CD14-positive monocyte (primary cell): Measurements from ENCODE around the gene MAP3K7CL. TPM values are rescaled to one million over a fixed set of nuclear protein-coding genes. Genes with fewer than 3 reads are reported as not detected.

Experiments
- DNase-seq, 3 donors: peaks; one replicate each; pipeline ENCODE4 v3.0.0-alpha.2; 2011 to 2022
- H2AFZ ChIP-seq: 2 replicates; pipeline ENCODE4 v1.6.0; 2012; ENCODE audit warnings: mild to moderate bottlenecking, low read depth, low read length, inconsistent platforms; ENCODE audit not compliant: insufficient read depth, poor library complexity, severe bottlenecking
- H3K27ac ChIP-seq, 2 donors: 1 replicate in 1 of 2; 2 replicates in 1 of 2; pipeline ENCODE4 v1.5.1; 2012 to 2013; ENCODE audit warnings: low read length in 2 of 2, control low read depth in 1 of 2, inconsistent platforms in 1 of 2, low read depth in 1 of 2, mild to moderate bottlenecking in 1 of 2
- H3K27me3 ChIP-seq, 2 donors: one replicate each; pipeline versions ENCODE4 v1.6.0 to v1.6.1; 2011 to 2013; ENCODE audit warnings: low read length in 2 of 2; ENCODE audit not compliant: control insufficient read depth in 2 of 2, insufficient read depth in 2 of 2
- H3K36me3 ChIP-seq, 2 donors: replicated peaks in 1 of 2; 1 replicate in 1 of 2; 2 replicates in 1 of 2; pipeline versions ENCODE4 v1.5.1 to v1.6.1; 2012 to 2013; ENCODE audit warnings: low read length in 2 of 2, control low read depth in 1 of 2, inconsistent platforms in 1 of 2, mild to moderate bottlenecking in 1 of 2; ENCODE audit not compliant: insufficient read depth in 2 of 2, control insufficient read depth in 1 of 2
- H3K4me1 ChIP-seq, 2 donors: 1 replicate in 1 of 2; 2 replicates in 1 of 2; pipeline versions ENCODE4 v1.5.1 to v1.6.1; 2012 to 2013; ENCODE audit warnings: low read length in 2 of 2, control low read depth in 1 of 2, inconsistent platforms in 1 of 2, mild to moderate bottlenecking in 1 of 2, moderate library complexity in 1 of 2; ENCODE audit not compliant: insufficient read depth in 2 of 2, control insufficient read depth in 1 of 2
- H3K4me2 ChIP-seq: replicated peaks from 2 replicates; pipeline ENCODE3; 2012; ENCODE audit warnings: low read length, moderate library complexity, mild to moderate bottlenecking; ENCODE audit not compliant: poor library complexity, severe bottlenecking; ENCODE audit errors: extremely low read depth
- H3K4me3 ChIP-seq, 3 experiments: fragments of 200-600 bp in 1 of 3; sonication (generic) in 1 of 3; replicated peaks in 1 of 3; 1 replicate in 2 of 3; 2 replicates in 1 of 3; pipeline ENCODE4 v1.5.1; 2011 to 2013; ENCODE audit warnings: low read length in 3 of 3, mild to moderate bottlenecking in 3 of 3, control low read depth in 2 of 3, low read depth in 2 of 3, inconsistent platforms in 1 of 3, moderate library complexity in 1 of 3
- H3K79me2 ChIP-seq: 2 replicates; pipeline ENCODE4 v1.6.0; 2012; ENCODE audit warnings: mild to moderate bottlenecking, control low read depth, inconsistent platforms, low read length, moderate library complexity; ENCODE audit not compliant: insufficient read depth
- H3K9ac ChIP-seq: 2 replicates; pipeline ENCODE4 v1.6.0; 2017; ENCODE audit warnings: low read length, mild to moderate bottlenecking; ENCODE audit not compliant: insufficient read depth, poor library complexity, severe bottlenecking
- H3K9me3 ChIP-seq, 2 donors: replicated peaks in 1 of 2; 1 replicate in 1 of 2; 2 replicates in 1 of 2; pipeline versions ENCODE4 v1.5.1 to v1.6.1; 2012 to 2013; ENCODE audit warnings: low read length in 2 of 2, control low read depth in 1 of 2; ENCODE audit not compliant: control insufficient read depth in 1 of 2, insufficient read depth in 1 of 2
- H4K20me1 ChIP-seq: 2 replicates; pipeline ENCODE4 v1.6.0; 2012; ENCODE audit warnings: mild to moderate bottlenecking, low read length, control low read depth, moderate library complexity; ENCODE audit not compliant: insufficient read depth
- H3K27ac Mint-ChIP-seq, 7 donors: one replicate each; pipeline ENCODE4 v1.8.0; 2020; ENCODE audit warnings: mild to moderate bottlenecking in 7 of 7, mixed read lengths in 7 of 7, moderate library complexity in 6 of 7, inconsistent platforms in 2 of 7
- H3K27me3 Mint-ChIP-seq, 3 donors: one replicate each; pipeline ENCODE4 v1.8.0; 2021 to 2022; ENCODE audit warnings: low read depth in 3 of 3, mild to moderate bottlenecking in 3 of 3, mixed read lengths in 3 of 3, moderate library complexity in 3 of 3, inconsistent platforms in 1 of 3
- H3K36me3 Mint-ChIP-seq, 2 donors: one replicate each; pipeline ENCODE4 v1.8.0; 2020; ENCODE audit warnings: mixed read lengths in 2 of 2, inconsistent platforms in 1 of 2, mild to moderate bottlenecking in 1 of 2
- H3K4me1 Mint-ChIP-seq: one replicate; pipeline ENCODE4 v1.8.0; 2020; ENCODE audit warnings: mild to moderate bottlenecking, mixed read lengths
- H3K4me3 Mint-ChIP-seq, 2 donors: one replicate each; pipeline ENCODE4 v1.8.0; 2020; ENCODE audit warnings: mild to moderate bottlenecking in 2 of 2, mixed read lengths in 2 of 2, moderate library complexity in 1 of 2
- H3K9me3 Mint-ChIP-seq, 7 donors: one replicate each; pipeline ENCODE4 v1.8.0; 2020 to 2022; ENCODE audit warnings: mixed read lengths in 7 of 7, mild to moderate bottlenecking in 6 of 7, moderate library complexity in 6 of 7, inconsistent platforms in 2 of 7
- CTCF ChIP-seq: fragments of 200-600 bp; IDR thresholded peaks from one replicate; pipeline ENCODE4 v1.8.0; 2022; ENCODE audit warnings: antibody characterized with exemption, mild to moderate bottlenecking
- WGBS: methylation state at CpG from one replicate; pipeline ENCODE4 v1.1.5; 2013; ENCODE audit warnings: missing lambda C conversion rate; ENCODE audit not compliant: insufficient coverage; 5-methylcytosine and 5-hydroxymethylcytosine counted together
- intact Hi-C, 2 donors: fragments of 100-400 bp; cut with micrococcal nuclease; formaldehyde crosslinking; loops; one replicate each; pipeline versions ENCODE4 v1.15.0 to v1.15.1; 2023
- polyA plus RNA-seq, 3 donors: library from polyadenylated mRNA; depleted of rRNA in 1 of 3; unstranded in 2 of 3; stranded (reverse) in 1 of 3; fragments of 300-500 nt in 2 of 3; fragments of >200 nt in 1 of 3; fragmentation: Illumina TruSeq in 2 of 3; gene quantifications; 1 replicate in 2 of 3; 2 replicates in 1 of 3; pipeline ENCODE4 v1.2.3, GENCODE V29; 2012 to 2021

Gene MAP3K7CL
- polyA plus RNA-seq, 3 donors = 14.6 to 15.8 (median 15.7) TPM

GRCh38 chr21:29168891-29169315 is 38.5 kb downstream of the MAP3K7CL start:
- peaks cover 0 to 6% of the 10 kb centered on the region in 2 donors for H3K36me3 Mint-ChIP-seq
- H3K79me2 ChIP-seq = peaks cover 11% of the 10 kb centered on the region
- H3K4me3 ChIP-seq = no peak overlapping the region
- H3K36me3 ChIP-seq = no peaks in the 10 kb centered on the region
- H3K27ac ChIP-seq = no peak overlapping the region
- no peak overlapping the region for H2AFZ ChIP-seq
- H3K4me3 Mint-ChIP-seq = no peak overlapping the region
- peaks cover 68% of the 10 kb centered on the region for H3K4me1 Mint-ChIP-seq
- H3K27me3 ChIP-seq = no peaks in the 10 kb centered on the region
- H3K9ac ChIP-seq = no peak overlapping the region
- DNase-seq = no peak
- H3K4me1 ChIP-seq = peaks cover 64 to 90% of the 10 kb centered on the region in 2 donors
- no peaks in the 10 kb centered on the region for H3K9me3 ChIP-seq
- peak overlapping the region in 3 of 7 donors; percentile 8 to 65 (median 14) for H3K27ac Mint-ChIP-seq
- intact Hi-C loops = no loop called here
- no peaks in the 10 kb centered on the region for H3K27me3 Mint-ChIP-seq
- TF ChIP-seq CTCF = no peak
- no peaks in the 10 kb centered on the region for H4K20me1 ChIP-seq
- peaks cover 0 to 1% (median 0%) of the 10 kb centered on the region in 7 donors for H3K9me3 Mint-ChIP-seq
- WGBS = 25% methylated on average over 3 of the region's 3 CpGs
- H3K4me2 ChIP-seq = no peak overlapping the region

GRCh38 chr21:29170944-29171343 is 40.5 kb downstream of the MAP3K7CL start:
- no peaks in the 10 kb centered on the region for H4K20me1 ChIP-seq
- peaks cover 48 to 73% of the 10 kb centered on the region in 2 donors for H3K4me1 ChIP-seq
- TF ChIP-seq CTCF = no peak
- Mint-ChIP-seq H3K27me3 (no peaks in the 10 kb centered on the region), H3K36me3 (peaks cover 0 to 16% of the 10 kb centered on the region in 2 donors), H3K27ac (peak overlapping the region in 6 of 7 donors; percentile 27 to 92 (median 78)), H3K4me1 (peaks cover 64% of the 10 kb centered on the region), H3K9me3 (peaks cover 0 to 1% (median 0%) of the 10 kb centered on the region in 7 donors), H3K4me3 (no peak overlapping the region)
- H3K4me3 ChIP-seq = peak overlapping the region in 1 of 3 experiments; percentile 43
- H3K27me3 ChIP-seq = no peaks in the 10 kb centered on the region
- peak overlapping the region; percentile 48 to 71 for H3K27ac ChIP-seq
- no peak overlapping the region for H2AFZ ChIP-seq
- peak in 2 of 3 donors; percentile 28 to 62 for DNase-seq
- peaks cover 6% of the 10 kb centered on the region for H3K79me2 ChIP-seq
- H3K36me3 ChIP-seq = no peaks in the 10 kb centered on the region
- H3K4me2 ChIP-seq = peak overlapping the region; percentile 54
- intact Hi-C loops = no loop called here
- H3K9ac ChIP-seq = no peak overlapping the region
- no peaks in the 10 kb centered on the region for H3K9me3 ChIP-seq
- WGBS = no CpG with 5 or more reads among the region's 1 CpG
